NCI-H2107 (cell line): ENCODE measurements around the gene FABP1.

ENCODE experiments used
- DNase-seq: peaks from one replicate; lab custom pipeline; 2025; lab: John Stamatoyannopoulos, UW

The FABP1 gene

GRCh38 chr2:88115825-88116518 lies 11.9 kb downstream of the FABP1 start:
- DNase-seq: no peak

- DNase-seq: no peak
Measured at GRCh38 chr2:88114889-88115288, 13.0 kb downstream of the FABP1 start.

GRCh38 chr2:88113069-88113468 lies 14.8 kb downstream of the FABP1 start:
- no peak for DNase-seq

GRCh38 chr2:88110830-88111229 lies 17.0 kb downstream of the FABP1 start:
- DNase-seq: peak; percentile 75

- DNase-seq: no peak
Measured at GRCh38 chr2:88108796-88109195, 19.1 kb downstream of the FABP1 start.

- DNase-seq: no peak
Measured at GRCh38 chr2:88100489-88100858, 27.4 kb downstream of the FABP1 start.

- no peak for DNase-seq
Measured at GRCh38 chr2:88099798-88100488, 27.9 kb downstream of the FABP1 start.

- no peak for DNase-seq
Measured at GRCh38 chr2:88098558-88098900, 29.3 kb downstream of the FABP1 start.

- DNase-seq: no peak
Measured at GRCh38 chr2:88097891-88098557, 29.8 kb downstream of the FABP1 start.

- no peak for DNase-seq
Measured at GRCh38 chr2:88097192-88097591, 30.7 kb downstream of the FABP1 start.

GRCh38 chr2:88096708-88097107 lies 31.2 kb downstream of the FABP1 start:
- DNase-seq: no peak

GRCh38 chr2:88095022-88095421 lies 32.8 kb downstream of the FABP1 start:
- DNase-seq: no peak

- DNase-seq: no peak
Measured at GRCh38 chr2:88092773-88093172, 35.1 kb downstream of the FABP1 start.

- no peak for DNase-seq
Measured at GRCh38 chr2:88091943-88092342, 35.9 kb downstream of the FABP1 start.

- no peak for DNase-seq
Measured at GRCh38 chr2:88090446-88091283, 37.2 kb downstream of the FABP1 start.

GRCh38 chr2:88088999-88089398 lies 38.9 kb downstream of the FABP1 start:
- DNase-seq: no peak

- no peak for DNase-seq
Measured at GRCh38 chr2:88087763-88088162, 40.1 kb downstream of the FABP1 start.

- no peak for DNase-seq
Measured at GRCh38 chr2:88087073-88087472, 40.8 kb downstream of the FABP1 start.

- no peak for DNase-seq
Measured at GRCh38 chr2:88086401-88086800, 41.5 kb downstream of the FABP1 start.

- DNase-seq: no peak
Measured at GRCh38 chr2:88085602-88086001, 42.3 kb downstream of the FABP1 start.

- no peak for DNase-seq
Measured at GRCh38 chr2:88085099-88085498, 42.8 kb downstream of the FABP1 start.

GRCh38 chr2:88082781-88083180 lies 45.1 kb downstream of the FABP1 start:
- no peak for DNase-seq
